ENCODE results near the gene CBFB.

CBFB gene

DNA sequence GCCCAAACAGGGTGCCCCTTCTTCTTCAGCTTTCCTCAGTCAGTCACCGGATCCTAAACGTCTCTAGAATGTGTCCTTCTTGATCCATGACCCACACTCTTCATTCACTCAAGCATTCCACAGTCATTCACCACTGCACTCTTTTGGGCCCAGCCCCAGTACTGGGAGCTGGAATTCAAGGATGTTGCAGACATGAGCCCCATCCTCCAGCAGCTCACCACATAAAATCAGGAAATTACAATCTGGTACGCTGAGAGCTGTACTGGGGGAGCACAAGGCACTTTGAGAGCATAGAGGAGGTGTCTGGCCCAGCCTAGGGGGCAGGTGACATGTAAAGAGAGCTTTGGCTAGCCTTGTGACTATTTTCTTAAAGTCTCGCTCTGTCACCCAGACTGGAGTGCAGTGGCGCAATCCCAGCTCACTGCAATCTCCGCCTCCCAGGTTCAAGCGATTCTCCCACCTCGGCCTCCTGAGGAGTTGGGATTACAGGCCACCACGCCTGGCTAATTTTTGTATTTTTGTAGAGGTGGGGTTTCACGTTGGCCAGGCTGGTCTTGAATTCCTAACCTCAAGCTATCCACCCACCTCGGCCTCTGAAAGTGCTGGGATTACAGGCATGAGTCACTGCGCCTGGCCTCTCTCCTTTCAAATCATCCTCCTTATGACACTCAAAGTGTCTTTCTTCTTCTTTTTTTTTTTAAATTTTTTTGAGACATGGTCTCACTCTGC, 21.9 kb upstream of the CBFB start:
- Mint-ChIP-seq H3K27ac (peak overlapping the region; percentile 76), H3K4me1 (peaks cover 35% of the 10 kb centered on the region), H3K27me3 (ENCODE audit: low read depth, poor library complexity) (peaks cover 65% of the 10 kb centered on the region), H3K36me3 (ENCODE audit: low read depth) (no peaks in the 10 kb centered on the region), H3K4me3 (no peak overlapping the region), H3K9me3 (no peaks in the 10 kb centered on the region)
- TF ChIP-seq, protein P1, sequence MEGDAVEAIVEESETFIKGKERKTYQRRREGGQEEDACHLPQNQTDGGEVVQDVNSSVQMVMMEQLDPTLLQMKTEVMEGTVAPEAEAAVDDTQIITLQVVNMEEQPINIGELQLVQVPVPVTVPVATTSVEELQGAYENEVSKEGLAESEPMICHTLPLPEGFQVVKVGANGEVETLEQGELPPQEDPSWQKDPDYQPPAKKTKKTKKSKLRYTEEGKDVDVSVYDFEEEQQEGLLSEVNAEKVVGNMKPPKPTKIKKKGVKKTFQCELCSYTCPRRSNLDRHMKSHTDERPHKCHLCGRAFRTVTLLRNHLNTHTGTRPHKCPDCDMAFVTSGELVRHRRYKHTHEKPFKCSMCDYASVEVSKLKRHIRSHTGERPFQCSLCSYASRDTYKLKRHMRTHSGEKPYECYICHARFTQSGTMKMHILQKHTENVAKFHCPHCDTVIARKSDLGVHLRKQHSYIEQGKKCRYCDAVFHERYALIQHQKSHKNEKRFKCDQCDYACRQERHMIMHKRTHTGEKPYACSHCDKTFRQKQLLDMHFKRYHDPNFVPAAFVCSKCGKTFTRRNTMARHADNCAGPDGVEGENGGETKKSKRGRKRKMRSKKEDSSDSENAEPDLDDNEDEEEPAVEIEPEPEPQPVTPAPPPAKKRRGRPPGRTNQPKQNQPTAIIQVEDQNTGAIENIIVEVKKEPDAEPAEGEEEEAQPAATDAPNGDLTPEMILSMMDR (IDR thresholded peaks at IDR 0.05) = no peak
- DNase-seq = no peak

DNA sequence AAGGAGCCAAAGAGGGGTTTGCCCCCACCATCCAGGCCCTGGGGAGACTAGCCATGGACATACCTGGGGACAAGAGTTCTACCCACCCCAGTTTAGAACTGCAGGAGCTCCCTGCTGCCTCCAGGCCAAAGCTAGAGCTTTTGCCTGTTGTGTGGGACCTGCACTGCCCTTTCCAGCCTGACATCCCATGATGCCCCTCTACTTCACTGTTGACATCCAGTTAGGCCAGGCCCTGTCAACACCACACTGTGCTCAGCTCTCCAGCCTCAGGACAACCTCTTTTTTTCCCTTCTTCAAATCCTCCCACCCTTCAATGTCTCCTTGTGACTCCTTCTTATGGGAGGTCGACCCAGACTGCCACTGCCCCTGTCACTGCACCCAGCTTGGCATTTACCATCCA, 19.8 kb upstream of the CBFB start:
- H3K27me3 Mint-ChIP-seq (ENCODE audit: low read depth, poor library complexity) = peaks cover 51% of the 10 kb centered on the region
- H3K27ac Mint-ChIP-seq = no peak overlapping the region
- DNase-seq = no peak
- TF ChIP-seq, protein P1 (IDR thresholded peaks at IDR 0.05) = no peak
- H3K9me3 Mint-ChIP-seq = no peaks in the 10 kb centered on the region
- H3K4me3 Mint-ChIP-seq = no peak overlapping the region
- no peaks in the 10 kb centered on the region for H3K36me3 Mint-ChIP-seq (ENCODE audit: low read depth)
- H3K4me1 Mint-ChIP-seq = peaks cover 42% of the 10 kb centered on the region

- no peaks in the 10 kb centered on the region for H3K36me3 Mint-ChIP-seq (ENCODE audit: low read depth)
- no peak overlapping the region for H3K27ac Mint-ChIP-seq
- H3K4me3 Mint-ChIP-seq = no peak overlapping the region
- TF ChIP-seq, protein P1 (IDR thresholded peaks at IDR 0.05) = no peak
- H3K27me3 Mint-ChIP-seq (ENCODE audit: low read depth, poor library complexity) = peaks cover 53% of the 10 kb centered on the region
- peaks cover 52% of the 10 kb centered on the region for H3K4me1 Mint-ChIP-seq
- no peaks in the 10 kb centered on the region for H3K9me3 Mint-ChIP-seq
- DNase-seq = no peak
Measured at GRCh38 chr16:67011274-67011673, 17.7 kb upstream of the CBFB start.

DNA sequence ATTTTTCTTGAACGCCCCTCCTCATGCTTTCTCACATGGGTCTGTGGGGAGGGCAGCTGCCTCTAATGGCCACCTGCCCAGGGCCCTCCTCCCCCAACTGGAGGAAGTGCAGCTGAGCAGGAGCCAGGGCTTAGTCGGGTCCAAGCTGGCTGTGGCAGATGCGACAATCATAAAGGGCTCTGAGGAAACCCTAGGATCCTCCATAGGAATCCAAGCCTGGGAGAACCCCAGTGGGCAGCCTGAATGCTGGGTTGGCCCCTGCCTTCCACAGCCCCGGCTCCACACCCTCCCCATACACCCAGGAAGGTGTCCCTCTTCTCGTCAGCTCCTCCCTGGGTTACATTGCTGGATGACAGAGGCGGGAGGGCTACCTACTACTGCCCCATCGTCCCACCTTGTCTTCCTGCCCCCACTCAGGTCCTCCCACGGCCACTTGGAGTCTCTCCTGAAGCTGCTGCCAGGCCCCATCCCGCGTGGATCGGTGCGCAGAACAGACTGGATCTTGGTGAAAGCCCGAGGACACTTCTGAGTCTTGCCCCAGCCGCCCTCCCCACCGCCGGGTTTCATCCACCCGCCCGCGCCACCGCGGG, 15.6 kb upstream of the CBFB start:
- Mint-ChIP-seq H3K4me3 (peak overlapping the region; percentile 71), H3K27ac (no peak overlapping the region), H3K27me3 (ENCODE audit: low read depth, poor library complexity) (peaks cover 49% of the 10 kb centered on the region), H3K4me1 (peaks cover 49% of the 10 kb centered on the region), H3K9me3 (no peaks in the 10 kb centered on the region), H3K36me3 (ENCODE audit: low read depth) (no peaks in the 10 kb centered on the region)
- TF ChIP-seq, protein P1 (IDR thresholded peaks at IDR 0.05) = no peak
- no peak for DNase-seq

- Mint-ChIP-seq H3K27ac (no peak overlapping the region), H3K27me3 (ENCODE audit: low read depth, poor library complexity) (peaks cover 49% of the 10 kb centered on the region), H3K9me3 (no peaks in the 10 kb centered on the region), H3K36me3 (ENCODE audit: low read depth) (no peaks in the 10 kb centered on the region), H3K4me1 (peaks cover 44% of the 10 kb centered on the region), H3K4me3 (peak overlapping the region; percentile 71)
- TF ChIP-seq, protein P1 (IDR thresholded peaks at IDR 0.05) = no peak
- peak; percentile 87 for DNase-seq
Measured at GRCh38 chr16:67013823-67014633, 14.9 kb upstream of the CBFB start.

Measured in nephron progenitor cell (in vitro differentiated cells).